Osteoblast (primary cell): ENCODE data around the gene ZDHHC24. TPM values are rescaled to one million over a fixed set of nuclear protein-coding genes. Genes with fewer than 3 reads are reported as not detected.
"Not testable (repeated sequence)": the region's sequence is repeated elsewhere in the genome, so short reads cannot be mapped to it uniquely, and the experiment has no call there.

Experiments
- DNase-seq: peaks from one replicate; pipeline ENCODE4 v3.0.0; 2011; ENCODE audit warnings: low spot score, mixed read lengths; ENCODE audit not compliant: insufficient read length; ENCODE audit errors: missing footprints
- H2AFZ ChIP-seq: 2 replicates; pipeline ENCODE4 v1.6.0; 2011; ENCODE audit warnings: mild to moderate bottlenecking, low read length
- H3K27ac ChIP-seq: 2 replicates; pipeline ENCODE4 v1.5.1; 2011; ENCODE audit warnings: mild to moderate bottlenecking, low read depth, low read length, moderate library complexity
- H3K27me3 ChIP-seq: 2 replicates; pipeline ENCODE4 v1.6.0; 2012; ENCODE audit warnings: mild to moderate bottlenecking, control low read depth, inconsistent platforms, low read length, moderate library complexity; ENCODE audit not compliant: insufficient read depth
- H3K36me3 ChIP-seq: 2 replicates; pipeline ENCODE4 v1.5.1; 2011; ENCODE audit warnings: mild to moderate bottlenecking, low read length, control low read depth, moderate library complexity; ENCODE audit not compliant: insufficient read depth
- H3K4me1 ChIP-seq: 2 replicates; pipeline ENCODE4 v1.5.1; 2011; ENCODE audit warnings: mild to moderate bottlenecking, low read length, control low read depth, moderate library complexity; ENCODE audit not compliant: insufficient read depth
- H3K4me2 ChIP-seq: 2 replicates; pipeline ENCODE4 v1.6.0; 2011; ENCODE audit warnings: mild to moderate bottlenecking, low read length; ENCODE audit not compliant: insufficient read depth
- H3K4me3 ChIP-seq: fragments of 200-600 bp; sonication (generic); 3 replicates; pipeline ENCODE4 v1.5.1; 2012; ENCODE audit warnings: mild to moderate bottlenecking, low read length, inconsistent platforms; ENCODE audit not compliant: insufficient read depth
- H3K79me2 ChIP-seq: 2 replicates; pipeline ENCODE4 v1.6.0; 2012; ENCODE audit warnings: mild to moderate bottlenecking, low read length, control low read depth, inconsistent platforms; ENCODE audit not compliant: insufficient read depth
- H3K9me3 ChIP-seq: 2 replicates; pipeline ENCODE4 v1.5.1; 2011; ENCODE audit warnings: low read depth, low read length, control low read depth
- H4K20me1 ChIP-seq: 2 replicates; pipeline ENCODE4 v1.6.0; 2012; ENCODE audit warnings: mild to moderate bottlenecking, low read length, control low read depth; ENCODE audit not compliant: insufficient read depth
- total RNA-seq: library from RNA; depleted of rRNA; stranded (reverse); fragments of >200 nt; gene quantifications from 2 replicates; pipeline ENCODE4 v1.2.3, GENCODE V29; 2012
- TF ChIP-seq, protein P1 (sequence below): IDR thresholded peaks from 2 replicates; pipeline ENCODE4 v1.5.1; 2011; ENCODE audit warnings: mild to moderate bottlenecking, low read depth, low read length, moderate library complexity; ENCODE audit errors: extremely low read depth

The ZDHHC24 gene
- total RNA-seq, 1 donor, result 10.5 TPM

DNA sequence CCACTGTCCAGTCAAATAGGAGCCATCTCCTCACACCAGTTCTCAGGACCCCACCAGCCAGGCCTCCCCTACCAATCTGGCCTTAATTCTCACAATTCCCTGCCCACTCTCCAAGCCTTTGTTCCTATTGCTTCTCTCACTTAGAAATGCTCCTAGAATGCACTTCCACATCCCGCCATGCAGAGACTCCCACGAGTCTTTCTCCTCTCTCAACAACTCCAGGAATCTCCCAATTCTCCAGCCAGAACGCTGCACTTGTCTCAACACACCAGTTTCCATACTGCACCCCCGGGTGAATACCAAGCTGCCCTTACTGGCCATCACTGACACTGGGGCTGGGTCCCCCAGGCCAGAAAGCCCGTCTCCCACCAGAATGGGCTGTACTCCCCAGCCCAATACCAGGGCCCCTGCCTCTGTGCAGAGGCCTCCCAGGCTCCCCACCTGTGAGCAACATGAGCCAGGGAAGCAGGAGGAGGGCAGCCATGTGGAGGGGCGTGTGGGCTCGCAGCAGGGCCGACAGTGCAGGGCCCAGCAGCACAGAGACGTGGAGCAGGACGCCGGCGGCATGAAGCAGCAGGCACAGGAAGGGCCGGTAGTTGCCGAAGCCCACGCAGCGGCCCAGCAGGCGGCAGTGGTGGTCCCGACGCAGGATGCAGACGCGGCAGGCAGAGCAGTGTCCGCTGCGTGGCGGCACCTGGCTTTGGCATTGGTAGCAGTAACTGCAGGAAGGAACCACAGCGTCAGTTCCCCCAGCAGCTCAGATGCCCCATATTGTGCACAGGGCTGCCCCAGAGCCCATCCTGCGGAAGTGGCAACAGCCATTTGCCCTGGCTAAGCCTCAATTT lies 2.4 kb downstream of the ZDHHC24 start:
- H2AFZ ChIP-seq, result peak overlapping the region; percentile 47

DNA sequence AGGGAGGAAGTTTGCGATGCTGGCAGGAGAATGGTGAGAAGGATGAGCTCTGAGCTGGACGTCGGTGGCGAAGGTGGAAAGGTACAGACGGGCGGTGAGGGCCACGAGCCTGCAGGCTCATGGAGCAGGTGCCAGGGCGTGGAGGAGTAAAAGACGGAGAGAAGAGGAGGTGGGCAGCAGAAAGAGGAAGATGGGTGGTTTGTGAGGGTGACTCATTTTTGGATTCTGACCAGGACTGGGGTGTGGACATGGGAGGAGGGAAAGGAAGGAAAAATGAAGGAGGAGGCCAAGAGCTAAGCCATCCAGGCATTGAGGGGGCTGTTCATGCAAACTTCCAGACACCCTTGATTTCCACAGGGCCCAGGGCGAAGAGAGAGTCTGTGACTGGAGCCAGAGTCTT lies 3.5 kb downstream of the ZDHHC24 start:
- Histone ChIP-seq H4K20me1 (peaks cover 5% of the 10 kb centered on the region), H3K36me3 (peaks cover 16% of the 10 kb centered on the region), H3K4me2 (no peak overlapping the region), H3K27me3 (peaks cover 5% of the 10 kb centered on the region), H3K79me2 (peaks cover 4% of the 10 kb centered on the region), H3K4me3 (no peak overlapping the region), H2AFZ (no peak overlapping the region), H3K4me1 (peaks cover 20% of the 10 kb centered on the region), H3K9me3 (no peaks in the 10 kb centered on the region), H3K27ac (no peak overlapping the region)
- TF ChIP-seq, protein P1, sequence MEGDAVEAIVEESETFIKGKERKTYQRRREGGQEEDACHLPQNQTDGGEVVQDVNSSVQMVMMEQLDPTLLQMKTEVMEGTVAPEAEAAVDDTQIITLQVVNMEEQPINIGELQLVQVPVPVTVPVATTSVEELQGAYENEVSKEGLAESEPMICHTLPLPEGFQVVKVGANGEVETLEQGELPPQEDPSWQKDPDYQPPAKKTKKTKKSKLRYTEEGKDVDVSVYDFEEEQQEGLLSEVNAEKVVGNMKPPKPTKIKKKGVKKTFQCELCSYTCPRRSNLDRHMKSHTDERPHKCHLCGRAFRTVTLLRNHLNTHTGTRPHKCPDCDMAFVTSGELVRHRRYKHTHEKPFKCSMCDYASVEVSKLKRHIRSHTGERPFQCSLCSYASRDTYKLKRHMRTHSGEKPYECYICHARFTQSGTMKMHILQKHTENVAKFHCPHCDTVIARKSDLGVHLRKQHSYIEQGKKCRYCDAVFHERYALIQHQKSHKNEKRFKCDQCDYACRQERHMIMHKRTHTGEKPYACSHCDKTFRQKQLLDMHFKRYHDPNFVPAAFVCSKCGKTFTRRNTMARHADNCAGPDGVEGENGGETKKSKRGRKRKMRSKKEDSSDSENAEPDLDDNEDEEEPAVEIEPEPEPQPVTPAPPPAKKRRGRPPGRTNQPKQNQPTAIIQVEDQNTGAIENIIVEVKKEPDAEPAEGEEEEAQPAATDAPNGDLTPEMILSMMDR, result no peak
- DNase-seq, result peak; percentile 86

More for the DNA sequence above, 2.4 kb downstream of the ZDHHC24 start:
- peaks cover 5% of the 10 kb centered on the region for H4K20me1 ChIP-seq
- peak overlapping the region; percentile 15 for H3K27ac ChIP-seq
- TF ChIP-seq, protein P1, result peak; percentile 44
- peaks cover 16% of the 10 kb centered on the region for H3K36me3 ChIP-seq
- peaks cover 13% of the 10 kb centered on the region for H3K27me3 ChIP-seq
- H3K4me3 ChIP-seq, result peak overlapping the region; percentile 7
- H3K4me1 ChIP-seq, result peaks cover 20% of the 10 kb centered on the region
- no peaks in the 10 kb centered on the region for H3K9me3 ChIP-seq
- peak; percentile 88 for DNase-seq
- peak overlapping the region; percentile 60 for H3K4me2 ChIP-seq
- H3K79me2 ChIP-seq, result peaks cover 4% of the 10 kb centered on the region

DNA sequence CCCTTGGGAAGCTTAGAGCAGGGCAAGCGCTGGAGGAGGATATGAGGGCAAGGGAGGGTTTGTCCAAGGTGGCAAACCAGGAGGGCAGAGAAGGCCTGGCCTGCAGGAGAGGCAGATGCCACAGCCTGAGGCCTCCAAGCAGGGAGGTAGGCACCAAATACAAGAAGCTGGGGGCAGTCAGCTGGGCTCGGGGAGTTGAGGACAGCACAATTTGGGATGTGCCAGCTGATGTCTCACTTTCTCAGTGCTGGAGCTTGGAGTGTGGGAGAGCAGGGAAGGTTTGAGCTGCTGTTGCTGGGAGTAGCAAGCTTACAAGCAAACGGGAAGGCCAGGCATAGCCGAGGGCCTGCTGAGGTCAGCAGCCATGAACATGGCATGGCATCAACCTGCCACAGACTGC lies 4.0 kb downstream of the ZDHHC24 start:
- H2AFZ ChIP-seq, result no peak overlapping the region
- no peak overlapping the region for H3K27ac ChIP-seq
- no peak overlapping the region for H3K4me3 ChIP-seq
- H3K4me1 ChIP-seq, result peaks cover 20% of the 10 kb centered on the region
- no peaks in the 10 kb centered on the region for H3K9me3 ChIP-seq
- H3K79me2 ChIP-seq, result peaks cover 4% of the 10 kb centered on the region
- TF ChIP-seq, protein P1, result no peak
- peak; percentile 68 for DNase-seq
- peaks cover 16% of the 10 kb centered on the region for H3K36me3 ChIP-seq
- H4K20me1 ChIP-seq, result peaks cover 5% of the 10 kb centered on the region
- peaks cover 5% of the 10 kb centered on the region for H3K27me3 ChIP-seq
- no peak overlapping the region for H3K4me2 ChIP-seq

DNA sequence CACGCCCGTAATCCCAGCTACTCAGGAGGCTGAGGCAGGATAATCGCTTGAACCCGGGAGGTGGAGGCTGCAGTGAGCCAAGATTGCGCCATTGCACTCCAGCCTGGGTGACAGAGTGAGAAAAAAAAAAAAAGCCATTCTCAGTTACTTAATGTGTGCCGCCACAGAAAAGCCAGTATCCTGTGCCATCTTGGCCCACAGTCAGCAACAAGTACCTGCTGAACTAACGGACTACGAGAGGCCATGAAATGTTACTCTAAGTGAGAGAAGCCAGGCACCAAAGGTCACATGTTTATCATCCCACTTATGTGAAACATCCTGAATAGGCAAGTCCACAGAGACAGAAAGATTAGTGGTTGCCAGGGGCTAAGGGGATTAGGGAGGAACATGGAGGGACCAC lies 5.2 kb downstream of the ZDHHC24 start:
- DNase-seq, H3K4me3 ChIP-seq, H3K27me3 ChIP-seq, H2AFZ ChIP-seq, H4K20me1 ChIP-seq, H3K4me2 ChIP-seq, H3K27ac ChIP-seq, H3K79me2 ChIP-seq, H3K9me3 ChIP-seq: not testable (repeated sequence)
- H3K36me3 ChIP-seq, result peaks cover 20% of the 10 kb centered on the region
- peaks cover 17% of the 10 kb centered on the region for H3K4me1 ChIP-seq
